Astrocyte (in vitro differentiated cells and primary cell): Measurements from ENCODE around the gene LRP1B. TPM values are rescaled to one million over a fixed set of nuclear protein-coding genes. Genes with fewer than 3 reads are reported as not detected.

ENCODE experiments used
- DNase-seq: peaks from one replicate; pipeline ENCODE4 v3.0.0-alpha.2; 2010; ENCODE audit warnings: low read depth
- FAIRE-seq: peaks from 2 replicates; lab custom pipeline; 2011; peaks lifted over from hg19 to GRCh38; lab: Jason Lieb, UNC
- H2AFZ ChIP-seq: 2 replicates; pipeline ENCODE4 v1.6.0; 2012; ENCODE audit warnings: low read depth, low read length, inconsistent platforms
- H3K27ac ChIP-seq: 2 replicates; pipeline ENCODE4 v1.5.1; 2011; ENCODE audit warnings: low read depth, low read length, inconsistent platforms
- H3K27me3 ChIP-seq: 2 replicates; pipeline ENCODE4 v1.6.0; 2011; ENCODE audit warnings: low read length, inconsistent platforms; ENCODE audit not compliant: insufficient read depth
- H3K36me3 ChIP-seq: 2 replicates; pipeline ENCODE4 v1.5.1; 2011; ENCODE audit warnings: low read length, inconsistent platforms; ENCODE audit not compliant: insufficient read depth
- H3K4me1 ChIP-seq: 2 replicates; pipeline ENCODE4 v1.5.1; 2011; ENCODE audit warnings: low read length, inconsistent platforms; ENCODE audit not compliant: insufficient read depth
- H3K4me2 ChIP-seq: 2 replicates; pipeline ENCODE4 v1.6.0; 2012; ENCODE audit warnings: low read length, inconsistent platforms
- H3K4me3 ChIP-seq: 2 replicates; pipeline ENCODE4 v1.5.1; 2011; ENCODE audit warnings: low read depth, mild to moderate bottlenecking, low read length, inconsistent platforms; ENCODE audit not compliant: insufficient read depth
- H3K79me2 ChIP-seq: 2 replicates; pipeline ENCODE4 v1.6.0; 2012; ENCODE audit warnings: mild to moderate bottlenecking, low read length, inconsistent platforms; ENCODE audit not compliant: insufficient read depth
- H3K9ac ChIP-seq: 2 replicates; pipeline ENCODE4 v1.6.0; 2012; ENCODE audit warnings: mild to moderate bottlenecking, low read length, inconsistent platforms
- H3K9me3 ChIP-seq: 2 replicates; pipeline ENCODE4 v1.5.1; 2012; ENCODE audit warnings: low read depth, mild to moderate bottlenecking, low read length, inconsistent platforms; ENCODE audit not compliant: insufficient read depth
- H4K20me1 ChIP-seq: 2 replicates; pipeline ENCODE4 v1.6.0; 2012; ENCODE audit warnings: low read length, inconsistent platforms; ENCODE audit not compliant: insufficient read depth
- H3K27ac Mint-ChIP-seq: one replicate; pipeline ENCODE4 v1.8.0; 2021; ENCODE audit warnings: mild to moderate bottlenecking, mixed read lengths; ENCODE audit not compliant: unreplicated experiment
- H3K27me3 Mint-ChIP-seq: one replicate; pipeline ENCODE4 v1.8.0; 2021; ENCODE audit warnings: low read depth, mixed read lengths; ENCODE audit not compliant: unreplicated experiment
- H3K36me3 Mint-ChIP-seq: one replicate; pipeline ENCODE4 v1.8.0; 2021; ENCODE audit warnings: low read depth, mixed read lengths; ENCODE audit not compliant: unreplicated experiment
- H3K4me1 Mint-ChIP-seq: one replicate; pipeline ENCODE4 v1.8.0; 2021; ENCODE audit warnings: low read depth, mixed read lengths; ENCODE audit not compliant: unreplicated experiment
- H3K4me3 Mint-ChIP-seq: one replicate; pipeline ENCODE4 v1.8.0; 2021; ENCODE audit warnings: mild to moderate bottlenecking, moderate library complexity, mixed read lengths; ENCODE audit not compliant: unreplicated experiment
- H3K9me3 Mint-ChIP-seq: one replicate; pipeline ENCODE4 v1.8.0; 2021; ENCODE audit warnings: mild to moderate bottlenecking, mixed read lengths; ENCODE audit not compliant: unreplicated experiment
- EZH2 ChIP-seq: IDR thresholded peaks from 2 replicates; pipeline ENCODE4 v1.6.1; 2012; ENCODE audit warnings: mild to moderate bottlenecking, low read length, inconsistent platforms; ENCODE audit not compliant: insufficient read depth
- total RNA-seq: library from RNA; stranded (reverse); gene quantifications from 2 replicates; pipeline ENCODE4 v1.2.1, GENCODE V29; 2021
- TF ChIP-seq, protein P1 (sequence below): IDR thresholded peaks from 2 replicates; pipeline ENCODE4 v1.5.1; 2011; ENCODE audit warnings: low read depth, mild to moderate bottlenecking, inconsistent platforms, low read length, moderate library complexity; ENCODE audit not compliant: insufficient read depth

LRP1B gene
- total RNA-seq, 1 donor from 2014 or later: 1.5 TPM

DNA sequence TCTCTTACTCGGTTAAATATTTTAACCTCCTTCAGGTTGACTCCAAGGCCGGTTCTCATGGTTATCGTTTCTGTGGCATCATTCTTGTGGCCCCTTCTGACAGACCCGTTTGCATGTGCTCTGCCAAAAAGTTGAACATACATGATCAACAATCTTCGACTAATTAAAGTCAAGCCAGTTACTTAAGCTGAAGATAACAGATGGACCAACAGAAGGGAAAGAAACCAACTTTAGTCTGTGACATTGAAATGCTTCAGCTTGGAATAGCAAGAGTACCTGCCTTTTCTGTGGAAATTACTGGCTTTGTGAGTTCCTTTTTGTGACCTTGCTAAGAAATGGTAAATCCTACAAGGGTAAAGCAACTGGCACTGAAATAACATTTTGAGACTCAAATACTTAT is 1429.1 kb downstream of the LRP1B start:
- Histone ChIP-seq H3K4me2 (no peak overlapping the region), H3K27me3 (no peaks in the 10 kb centered on the region), H3K79me2 (no peaks in the 10 kb centered on the region), H3K9me3 (no peaks in the 10 kb centered on the region), H3K4me3 (no peak overlapping the region), H3K27ac (no peak overlapping the region), H3K9ac (no peak overlapping the region), H2AFZ (no peak overlapping the region), H4K20me1 (no peaks in the 10 kb centered on the region), H3K36me3 (no peaks in the 10 kb centered on the region), H3K4me1 (no peaks in the 10 kb centered on the region)
- Mint-ChIP-seq H3K4me3 (no peak overlapping the region), H3K36me3 (no peaks in the 10 kb centered on the region), H3K4me1 (no peaks in the 10 kb centered on the region), H3K27ac (no peak overlapping the region), H3K9me3 (no peaks in the 10 kb centered on the region), H3K27me3 (no peaks in the 10 kb centered on the region)
- TF ChIP-seq, protein P1, sequence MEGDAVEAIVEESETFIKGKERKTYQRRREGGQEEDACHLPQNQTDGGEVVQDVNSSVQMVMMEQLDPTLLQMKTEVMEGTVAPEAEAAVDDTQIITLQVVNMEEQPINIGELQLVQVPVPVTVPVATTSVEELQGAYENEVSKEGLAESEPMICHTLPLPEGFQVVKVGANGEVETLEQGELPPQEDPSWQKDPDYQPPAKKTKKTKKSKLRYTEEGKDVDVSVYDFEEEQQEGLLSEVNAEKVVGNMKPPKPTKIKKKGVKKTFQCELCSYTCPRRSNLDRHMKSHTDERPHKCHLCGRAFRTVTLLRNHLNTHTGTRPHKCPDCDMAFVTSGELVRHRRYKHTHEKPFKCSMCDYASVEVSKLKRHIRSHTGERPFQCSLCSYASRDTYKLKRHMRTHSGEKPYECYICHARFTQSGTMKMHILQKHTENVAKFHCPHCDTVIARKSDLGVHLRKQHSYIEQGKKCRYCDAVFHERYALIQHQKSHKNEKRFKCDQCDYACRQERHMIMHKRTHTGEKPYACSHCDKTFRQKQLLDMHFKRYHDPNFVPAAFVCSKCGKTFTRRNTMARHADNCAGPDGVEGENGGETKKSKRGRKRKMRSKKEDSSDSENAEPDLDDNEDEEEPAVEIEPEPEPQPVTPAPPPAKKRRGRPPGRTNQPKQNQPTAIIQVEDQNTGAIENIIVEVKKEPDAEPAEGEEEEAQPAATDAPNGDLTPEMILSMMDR: no peak
- no peak for TF ChIP-seq EZH2
- DNase-seq (no peak), FAIRE-seq (no peak)

GRCh38 chr2:140698636-140699035 is 1432.2 kb downstream of the LRP1B start:
- Histone ChIP-seq H3K36me3 (no peaks in the 10 kb centered on the region), H3K27ac (no peak overlapping the region), H3K4me2 (no peak overlapping the region), H3K79me2 (no peaks in the 10 kb centered on the region), H3K4me3 (no peak overlapping the region), H3K4me1 (no peaks in the 10 kb centered on the region), H3K27me3 (no peaks in the 10 kb centered on the region), H2AFZ (no peak overlapping the region), H3K9me3 (no peaks in the 10 kb centered on the region), H4K20me1 (no peaks in the 10 kb centered on the region), H3K9ac (no peak overlapping the region)
- no peaks in the 10 kb centered on the region for H3K4me1 Mint-ChIP-seq
- no peaks in the 10 kb centered on the region for H3K36me3 Mint-ChIP-seq
- no peaks in the 10 kb centered on the region for H3K9me3 Mint-ChIP-seq
- no peak overlapping the region for H3K4me3 Mint-ChIP-seq
- DNase-seq (no peak), FAIRE-seq (no peak)
- no peaks in the 10 kb centered on the region for H3K27me3 Mint-ChIP-seq
- no peak overlapping the region for H3K27ac Mint-ChIP-seq
- TF ChIP-seq EZH2: no peak
- TF ChIP-seq, protein P1: no peak

DNA sequence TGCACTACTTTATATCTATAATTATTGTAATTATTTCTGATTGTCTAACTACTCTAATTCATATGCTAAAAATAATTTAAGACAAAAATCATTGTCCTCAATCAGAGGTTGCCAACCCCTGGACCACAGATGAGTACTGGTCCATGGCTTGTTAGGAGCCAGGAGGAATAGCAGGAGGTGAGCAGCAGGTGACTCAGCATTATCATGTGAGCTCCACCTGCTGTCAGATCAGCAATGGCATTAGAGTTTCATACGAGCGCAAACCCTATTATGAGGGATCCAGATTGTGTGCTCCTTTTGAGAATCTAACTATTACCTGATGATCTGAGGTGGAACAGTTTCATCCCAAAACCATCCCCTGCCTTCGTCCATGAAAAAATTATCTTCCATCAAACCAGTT is 1434.4 kb downstream of the LRP1B start:
- Histone ChIP-seq H2AFZ (no peak overlapping the region), H3K9ac (no peak overlapping the region), H3K4me1 (no peaks in the 10 kb centered on the region), H3K36me3 (no peaks in the 10 kb centered on the region), H3K27ac (no peak overlapping the region), H4K20me1 (no peaks in the 10 kb centered on the region), H3K9me3 (no peaks in the 10 kb centered on the region), H3K4me3 (no peak overlapping the region), H3K27me3 (no peaks in the 10 kb centered on the region), H3K79me2 (no peaks in the 10 kb centered on the region), H3K4me2 (no peak overlapping the region)
- Mint-ChIP-seq H3K36me3 (no peaks in the 10 kb centered on the region), H3K9me3 (no peaks in the 10 kb centered on the region), H3K27ac (no peak overlapping the region), H3K4me1 (no peaks in the 10 kb centered on the region), H3K4me3 (no peak overlapping the region), H3K27me3 (no peaks in the 10 kb centered on the region)
- TF ChIP-seq, protein P1: no peak
- FAIRE-seq: no peak
- DNase-seq: no peak
